Measurements from ENCODE around the gene TOMM20. TPM values are rescaled to one million over a fixed set of nuclear protein-coding genes. Genes with fewer than 3 reads are reported as not detected.
A peak's percentile ranks its signal among the peaks of the same experiment; 100 is the strongest.

TOMM20 gene
- total RNA-seq, 1 donor from 2014 or later = 99.0 TPM

- H3K4me3 ChIP-seq (ENCODE audit: low read depth, low read length) = peak overlapping the region; percentile 95
- FAIRE-seq = no peak
- H3K36me3 ChIP-seq (ENCODE audit: control insufficient read depth, insufficient read depth, low read length) = peaks cover 9% of the 10 kb centered on the region
- DNase-seq (ENCODE audit: low read depth) = peak; percentile 24
- TF ChIP-seq, protein P1, sequence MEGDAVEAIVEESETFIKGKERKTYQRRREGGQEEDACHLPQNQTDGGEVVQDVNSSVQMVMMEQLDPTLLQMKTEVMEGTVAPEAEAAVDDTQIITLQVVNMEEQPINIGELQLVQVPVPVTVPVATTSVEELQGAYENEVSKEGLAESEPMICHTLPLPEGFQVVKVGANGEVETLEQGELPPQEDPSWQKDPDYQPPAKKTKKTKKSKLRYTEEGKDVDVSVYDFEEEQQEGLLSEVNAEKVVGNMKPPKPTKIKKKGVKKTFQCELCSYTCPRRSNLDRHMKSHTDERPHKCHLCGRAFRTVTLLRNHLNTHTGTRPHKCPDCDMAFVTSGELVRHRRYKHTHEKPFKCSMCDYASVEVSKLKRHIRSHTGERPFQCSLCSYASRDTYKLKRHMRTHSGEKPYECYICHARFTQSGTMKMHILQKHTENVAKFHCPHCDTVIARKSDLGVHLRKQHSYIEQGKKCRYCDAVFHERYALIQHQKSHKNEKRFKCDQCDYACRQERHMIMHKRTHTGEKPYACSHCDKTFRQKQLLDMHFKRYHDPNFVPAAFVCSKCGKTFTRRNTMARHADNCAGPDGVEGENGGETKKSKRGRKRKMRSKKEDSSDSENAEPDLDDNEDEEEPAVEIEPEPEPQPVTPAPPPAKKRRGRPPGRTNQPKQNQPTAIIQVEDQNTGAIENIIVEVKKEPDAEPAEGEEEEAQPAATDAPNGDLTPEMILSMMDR (IDR thresholded peaks at IDR 0.05; ENCODE audit: insufficient read depth, low read length, severe bottlenecking) = no peak
- no peaks in the 10 kb centered on the region for H3K27me3 ChIP-seq (ENCODE audit: control insufficient read depth, insufficient read depth, low read length)
These were observed 1.4 kb downstream of the TOMM20 start for GRCh38 chr1:235127203-235127602.

DNA sequence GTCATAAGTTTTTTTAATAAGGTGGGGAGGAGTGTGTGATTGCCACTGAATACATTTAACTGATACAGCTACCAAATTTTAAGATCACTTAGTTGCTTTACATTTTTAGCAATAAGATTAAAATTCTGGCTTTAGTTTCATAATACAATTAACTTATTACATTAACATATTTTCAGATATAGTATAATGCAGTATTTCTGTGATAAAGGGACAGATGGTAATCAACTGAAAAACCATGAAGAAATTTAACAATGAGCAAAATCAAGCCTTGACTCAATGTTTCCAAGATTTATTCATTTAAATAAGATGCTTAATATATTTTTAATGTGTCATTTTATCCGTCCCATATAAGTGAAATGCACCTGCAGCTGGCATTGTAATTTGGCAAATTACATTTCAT lies 4.0 kb downstream of the TOMM20 start:
- TF ChIP-seq, protein P1 (IDR thresholded peaks at IDR 0.05; ENCODE audit: insufficient read depth, low read length, severe bottlenecking) = no peak
- Histone ChIP-seq H3K27me3 (ENCODE audit: control insufficient read depth, insufficient read depth, low read length) (no peaks in the 10 kb centered on the region), H3K36me3 (ENCODE audit: control insufficient read depth, insufficient read depth, low read length) (peaks cover 10% of the 10 kb centered on the region), H3K4me3 (ENCODE audit: low read depth, low read length) (no peak overlapping the region)
- DNase-seq (ENCODE audit: low read depth) (no peak), FAIRE-seq (no peak)

DNA sequence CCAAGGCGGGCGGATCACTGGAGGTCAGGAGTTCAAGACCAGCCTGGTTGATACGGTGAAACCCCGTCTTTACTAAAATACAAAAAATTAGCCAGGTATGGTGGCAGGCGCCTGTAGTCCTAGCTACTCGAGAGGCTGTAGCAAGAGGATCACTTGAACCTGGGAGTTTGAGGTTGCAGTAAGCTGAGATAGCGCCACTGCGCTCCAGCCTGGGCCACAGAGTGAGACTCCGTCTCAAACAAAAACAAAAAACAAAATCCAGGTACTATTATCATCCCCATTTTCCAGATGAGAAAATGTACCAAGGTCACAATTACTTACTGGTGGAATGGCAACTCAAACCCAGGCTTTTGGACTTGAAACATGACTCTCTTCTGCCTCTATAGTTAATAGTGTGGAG lies 4.5 kb downstream of the TOMM20 start:
- no peak for FAIRE-seq

GRCh38 chr1:235122348-235122747 lies 6.3 kb downstream of the TOMM20 start:
- Histone ChIP-seq H3K27me3 (ENCODE audit: control insufficient read depth, insufficient read depth, low read length) (no peaks in the 10 kb centered on the region), H3K36me3 (ENCODE audit: control insufficient read depth, insufficient read depth, low read length) (peaks cover 18% of the 10 kb centered on the region), H3K4me3 (ENCODE audit: low read depth, low read length) (no peak overlapping the region)
- TF ChIP-seq, protein P1 (IDR thresholded peaks at IDR 0.05; ENCODE audit: insufficient read depth, low read length, severe bottlenecking) = no peak
- no peak for DNase-seq (ENCODE audit: low read depth)
- no peak for FAIRE-seq

More for the DNA sequence above, 4.5 kb downstream of the TOMM20 start:
- TF ChIP-seq, protein P1 (IDR thresholded peaks at IDR 0.05; ENCODE audit: insufficient read depth, low read length, severe bottlenecking) = no peak
- Histone ChIP-seq H3K36me3 (ENCODE audit: control insufficient read depth, insufficient read depth, low read length) (peaks cover 10% of the 10 kb centered on the region), H3K4me3 (ENCODE audit: low read depth, low read length) (no peak overlapping the region), H3K27me3 (ENCODE audit: control insufficient read depth, insufficient read depth, low read length) (no peaks in the 10 kb centered on the region)
- DNase-seq (ENCODE audit: low read depth) = no peak

GRCh38 chr1:235113183-235113917 lies 15.3 kb downstream of the TOMM20 start:
- TF ChIP-seq, protein P1 (IDR thresholded peaks at IDR 0.05; ENCODE audit: insufficient read depth, low read length, severe bottlenecking) = no peak
- DNase-seq (ENCODE audit: low read depth) = peak; percentile 52
- no peaks in the 10 kb centered on the region for H3K27me3 ChIP-seq (ENCODE audit: control insufficient read depth, insufficient read depth, low read length)
- no peak for FAIRE-seq
- no peak overlapping the region for H3K4me3 ChIP-seq (ENCODE audit: low read depth, low read length)
- H3K36me3 ChIP-seq (ENCODE audit: control insufficient read depth, insufficient read depth, low read length) = peaks cover 32% of the 10 kb centered on the region

Measured in bronchial epithelial cell (primary cell).